Stimulated activated naive CD8-positive, alpha-beta T cell treated with anti-CD3 and anti-CD28 coated beads, Interleukin-15, Interleukin-2, amounts not matched to agents 100 U/mL and 50 U/mL, for 24 hours (primary cell): ENCODE measurements around the gene PLXNA2.

ENCODE experiments used
- ATAC-seq: fragments of 150-1000 bp; cut with Tn5 transposase; one replicate; pipeline ENCODE4 v1.10.0; 2021
- DNase-seq: peaks from one replicate; pipeline ENCODE4 v3.0.0; 2021

The PLXNA2 gene

GRCh38 chr1:208206092-208206698 is 38.0 kb downstream of the PLXNA2 start:
- ATAC-seq = no peak
- DNase-seq = no peak

GRCh38 chr1:208205216-208206013 is 38.8 kb downstream of the PLXNA2 start:
- ATAC-seq (no peak), DNase-seq (no peak)

DNA sequence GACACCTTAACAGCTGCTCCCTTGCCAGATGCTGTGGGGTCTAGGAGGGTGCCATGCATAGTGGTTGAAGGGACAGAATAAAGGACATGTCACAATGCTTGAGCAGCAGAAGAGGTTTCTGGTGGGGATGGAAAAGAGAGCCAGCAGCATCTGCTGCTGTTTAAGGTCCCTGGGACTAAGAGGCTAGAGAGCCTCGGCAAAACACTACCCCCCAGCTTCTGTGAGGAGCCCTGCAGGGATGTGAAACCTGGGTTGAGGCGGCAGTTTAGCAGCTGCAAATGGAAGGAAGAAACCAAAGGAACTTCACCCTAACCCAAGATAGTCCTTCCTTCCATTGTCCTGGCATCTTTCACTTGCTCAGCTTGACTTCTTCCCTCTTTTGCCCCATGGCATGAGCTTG is 39.4 kb downstream of the PLXNA2 start:
- DNase-seq (no peak), ATAC-seq (no peak)

GRCh38 chr1:208203848-208204609 is 40.2 kb downstream of the PLXNA2 start:
- DNase-seq (no peak), ATAC-seq (no peak)

- ATAC-seq = no peak
- no peak for DNase-seq
These were observed 40.9 kb downstream of the PLXNA2 start for GRCh38 chr1:208203127-208203847.

DNA sequence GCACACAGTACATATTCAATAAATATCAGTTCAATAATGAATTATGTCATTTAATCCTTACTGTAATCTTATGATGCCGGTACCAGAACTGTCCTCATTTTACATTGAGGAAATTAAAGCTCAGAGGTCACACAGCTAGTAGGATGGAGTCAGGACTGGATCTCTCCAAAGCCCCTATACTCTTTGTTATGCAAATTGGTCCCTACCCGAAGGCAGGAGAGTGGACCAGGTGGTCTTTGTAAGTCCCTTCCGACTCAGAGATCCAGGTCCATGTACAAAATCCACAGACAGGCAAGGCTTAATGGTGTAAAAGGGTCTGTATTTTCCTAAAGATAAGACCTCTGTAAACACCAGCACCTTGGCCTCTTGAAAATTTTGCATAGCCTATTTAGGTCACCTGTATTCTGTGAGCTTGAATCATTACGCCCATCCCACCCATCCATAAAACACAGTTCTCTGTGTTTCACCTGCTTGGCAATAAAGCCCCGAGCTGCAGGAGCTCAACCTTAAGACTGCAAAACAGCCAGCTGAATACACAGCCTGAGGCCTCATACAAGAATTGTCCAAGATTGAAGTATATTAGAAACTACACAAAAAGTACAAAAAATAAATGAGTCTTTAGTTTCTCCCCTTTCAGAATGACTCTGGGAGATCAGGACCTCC is 41.7 kb downstream of the PLXNA2 start:
- ATAC-seq = no peak
- DNase-seq = no peak

DNA sequence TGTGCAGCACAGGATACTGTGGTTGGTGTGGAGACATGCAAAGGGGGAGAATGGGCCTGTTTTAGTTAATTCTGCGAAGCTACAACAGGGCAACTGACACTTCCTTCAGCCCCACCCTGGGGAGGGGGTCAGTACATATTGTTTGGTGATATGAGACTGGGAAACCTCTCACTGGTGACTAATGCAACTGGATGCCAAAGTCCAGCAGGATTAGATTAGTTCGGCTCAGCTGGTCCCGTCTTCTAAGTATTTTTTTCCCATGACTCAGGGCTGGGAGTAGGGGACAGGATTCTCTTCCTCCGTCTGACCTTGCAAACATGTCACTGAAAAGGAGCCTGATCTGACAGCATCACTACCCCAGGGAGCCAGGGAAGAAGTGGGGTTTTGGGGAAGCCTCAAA is 43.0 kb downstream of the PLXNA2 start:
- ATAC-seq (no peak), DNase-seq (no peak)

GRCh38 chr1:208200116-208200515 is 44.1 kb downstream of the PLXNA2 start:
- DNase-seq = no peak

GRCh38 chr1:208198236-208198635 is 45.9 kb downstream of the PLXNA2 start:
- no peak for DNase-seq
- no peak for ATAC-seq

More at GRCh38 chr1:208200116-208200515, 44.1 kb downstream of the PLXNA2 start:
- no peak for ATAC-seq

GRCh38 chr1:208194944-208195343 is 49.2 kb downstream of the PLXNA2 start:
- ATAC-seq (no peak), DNase-seq (no peak)

GRCh38 chr1:208192995-208193394 is 51.2 kb downstream of the PLXNA2 start:
- ATAC-seq = no peak
- DNase-seq = no peak

DNA sequence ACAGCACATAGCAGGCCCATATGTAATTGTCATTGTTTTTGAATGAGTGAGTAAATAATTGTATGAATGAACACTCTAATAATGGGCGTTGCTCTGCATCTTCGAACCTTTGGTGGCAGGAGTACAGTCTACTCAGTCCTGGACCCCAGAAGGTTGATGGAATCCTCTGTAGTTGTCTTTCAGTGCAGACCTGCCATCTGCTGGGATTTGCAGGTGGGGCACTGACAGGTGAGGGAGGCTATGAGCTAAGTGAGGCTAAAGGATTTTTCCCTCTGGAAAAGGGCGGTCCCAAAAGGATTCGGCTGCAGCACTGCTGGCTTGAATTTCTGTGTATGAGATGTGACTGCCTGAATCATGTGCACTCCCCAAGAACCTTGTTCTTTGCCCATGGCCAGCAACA is 53.4 kb downstream of the PLXNA2 start:
- ATAC-seq (no peak), DNase-seq (no peak)

GRCh38 chr1:208189716-208190115 is 54.5 kb downstream of the PLXNA2 start:
- no peak for ATAC-seq
- no peak for DNase-seq

- peak; percentile 58 for ATAC-seq
These were observed 55.0 kb downstream of the PLXNA2 start for GRCh38 chr1:208189183-208189582.

GRCh38 chr1:208188607-208189006 is 55.6 kb downstream of the PLXNA2 start:
- ATAC-seq (no peak), DNase-seq (no peak)

More at GRCh38 chr1:208189183-208189582, 55.0 kb downstream of the PLXNA2 start:
- no peak for DNase-seq

DNA sequence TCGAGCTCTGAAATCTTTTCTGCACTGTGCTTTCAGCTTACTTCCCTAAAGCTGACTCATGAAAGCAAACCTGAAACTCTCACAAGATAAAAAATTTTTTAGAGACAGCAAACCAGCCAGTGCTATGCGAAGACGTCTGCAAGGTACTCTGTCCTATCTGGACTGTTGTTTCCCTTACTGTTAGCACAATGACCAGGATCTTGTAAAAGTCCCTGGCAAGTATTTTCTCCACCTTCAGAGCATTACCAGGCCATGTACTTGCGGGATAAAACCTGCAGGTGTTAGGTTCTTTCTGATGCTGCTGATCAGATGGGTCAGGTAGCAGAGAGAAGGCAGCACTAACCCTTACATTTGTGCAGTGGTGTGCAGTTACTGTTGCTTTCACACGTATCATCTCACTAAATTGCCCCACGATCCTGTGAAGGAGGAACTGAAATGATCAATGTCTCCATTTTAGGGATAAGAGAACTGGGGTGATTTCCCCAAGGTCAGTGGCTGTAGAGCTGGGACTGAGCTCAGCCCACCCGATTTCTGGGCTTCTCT is 56.6 kb downstream of the PLXNA2 start:
- DNase-seq = no peak
- ATAC-seq = no peak

DNA sequence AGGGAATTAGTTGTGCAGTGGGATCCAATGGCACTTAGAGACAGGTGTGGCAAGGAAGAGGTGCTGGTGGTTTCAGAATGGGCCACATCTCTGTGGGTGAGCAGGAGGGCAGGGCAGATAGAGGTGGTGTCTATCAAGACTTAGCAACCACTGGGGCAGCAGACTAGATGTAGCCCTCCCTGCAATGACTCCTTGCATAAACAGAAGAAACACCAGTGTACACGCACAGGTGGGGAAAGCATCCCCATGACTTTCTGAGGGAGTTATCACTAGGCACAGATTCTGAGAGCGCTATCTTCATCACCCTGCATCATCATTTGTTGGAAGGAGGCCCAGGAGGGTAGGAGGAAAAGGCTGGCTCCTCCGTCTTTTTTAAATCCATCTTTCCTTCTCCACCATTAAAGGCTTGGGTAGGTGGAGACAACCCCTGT is 58.4 kb downstream of the PLXNA2 start:
- ATAC-seq (no peak), DNase-seq (no peak)

DNA sequence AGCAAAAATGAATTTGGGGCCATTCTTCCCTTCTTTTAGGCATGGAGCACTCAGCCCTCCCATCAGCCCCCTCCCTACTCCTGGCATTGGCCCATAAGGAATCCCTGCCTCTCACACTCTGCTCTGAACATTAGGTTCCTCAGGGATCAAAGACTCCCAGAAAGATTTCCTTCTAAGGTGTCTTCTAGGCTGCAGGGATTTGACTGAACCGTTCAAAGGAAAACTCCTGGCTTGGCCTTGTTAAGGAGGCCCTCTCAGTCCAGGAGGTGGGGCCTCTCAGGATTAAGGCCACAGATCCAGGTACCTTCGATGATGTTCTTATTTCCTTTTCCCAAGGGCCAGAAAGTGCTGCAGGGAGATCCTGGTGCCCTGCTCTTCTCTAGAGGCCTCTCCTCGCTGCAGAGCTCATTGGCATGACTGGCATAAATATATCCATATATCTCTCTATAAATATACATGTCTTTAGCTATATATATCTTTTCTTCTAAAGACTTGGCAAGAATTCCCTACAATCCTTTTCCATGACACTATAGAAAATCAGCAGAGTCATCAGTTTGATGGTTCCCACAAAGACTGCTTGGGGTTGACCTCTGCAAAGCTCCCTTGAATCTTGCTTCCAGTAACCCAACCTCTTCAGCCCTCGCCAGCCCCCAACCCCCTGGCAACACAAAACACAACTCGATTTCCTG is 59.1 kb downstream of the PLXNA2 start:
- ATAC-seq (no peak), DNase-seq (no peak)

- DNase-seq (no peak), ATAC-seq (peak; percentile 84)
These were observed 59.9 kb downstream of the PLXNA2 start for GRCh38 chr1:208183977-208184911.
